Activated naive CD8-positive, alpha-beta T cell treated with anti-CD3 and anti-CD28 coated beads, Interleukin-2, amount 10 ng/mL, durations not matched to agents 7 days and 5 days (primary cell): Measurements from ENCODE around the gene SOCS6. TPM values are rescaled to one million over a fixed set of nuclear protein-coding genes. Genes with fewer than 3 reads are reported as not detected.
"Not testable (repeated sequence)": the region's sequence is repeated elsewhere in the genome, so short reads cannot be mapped to it uniquely, and the experiment has no call there.

Experiments
- ATAC-seq: fragments of 150-1000 bp; cut with Tn5 transposase; one replicate; pipeline ENCODE4 v1.10.0; 2021; ENCODE audit warnings: low read depth, moderate library complexity
- POLR2A ChIA-PET: fragments of 350-600 bp; sonication (Branson Sonifier 250); formaldehyde crosslinking; loops from one replicate; lab custom pipeline; 2021; ENCODE audit warnings: antibody characterized with exemption; lab: Charles Lee
- DNase-seq: peaks from one replicate; pipeline ENCODE4 v3.0.0; 2021
- H3K27ac Mint-ChIP-seq: one replicate; pipeline ENCODE4 v1.8.0; 2022; ENCODE audit warnings: mild to moderate bottlenecking, mixed read lengths
- H3K27me3 Mint-ChIP-seq: one replicate; pipeline ENCODE4 v1.8.0; 2022; ENCODE audit warnings: mild to moderate bottlenecking, moderate library complexity, mixed read lengths
- H3K36me3 Mint-ChIP-seq: one replicate; pipeline ENCODE4 v1.8.0; 2021; ENCODE audit warnings: mild to moderate bottlenecking, mixed read lengths
- H3K4me1 Mint-ChIP-seq: one replicate; pipeline ENCODE4 v1.8.0; 2021; ENCODE audit warnings: mixed read lengths
- H3K4me3 Mint-ChIP-seq: one replicate; pipeline ENCODE4 v1.8.0; 2022; ENCODE audit warnings: mild to moderate bottlenecking, moderate library complexity, mixed read lengths
- H3K9me3 Mint-ChIP-seq: one replicate; pipeline ENCODE4 v1.8.0; 2021; ENCODE audit warnings: mixed read lengths
- total RNA-seq, 2 experiments: library from RNA; stranded (reverse); gene quantifications; one replicate each; pipeline ENCODE4 v1.2.3, GENCODE V29; 2021

Gene SOCS6
- total RNA-seq, 2 experiments from 2014 or later = 1.8 to 1.9 TPM

DNA sequence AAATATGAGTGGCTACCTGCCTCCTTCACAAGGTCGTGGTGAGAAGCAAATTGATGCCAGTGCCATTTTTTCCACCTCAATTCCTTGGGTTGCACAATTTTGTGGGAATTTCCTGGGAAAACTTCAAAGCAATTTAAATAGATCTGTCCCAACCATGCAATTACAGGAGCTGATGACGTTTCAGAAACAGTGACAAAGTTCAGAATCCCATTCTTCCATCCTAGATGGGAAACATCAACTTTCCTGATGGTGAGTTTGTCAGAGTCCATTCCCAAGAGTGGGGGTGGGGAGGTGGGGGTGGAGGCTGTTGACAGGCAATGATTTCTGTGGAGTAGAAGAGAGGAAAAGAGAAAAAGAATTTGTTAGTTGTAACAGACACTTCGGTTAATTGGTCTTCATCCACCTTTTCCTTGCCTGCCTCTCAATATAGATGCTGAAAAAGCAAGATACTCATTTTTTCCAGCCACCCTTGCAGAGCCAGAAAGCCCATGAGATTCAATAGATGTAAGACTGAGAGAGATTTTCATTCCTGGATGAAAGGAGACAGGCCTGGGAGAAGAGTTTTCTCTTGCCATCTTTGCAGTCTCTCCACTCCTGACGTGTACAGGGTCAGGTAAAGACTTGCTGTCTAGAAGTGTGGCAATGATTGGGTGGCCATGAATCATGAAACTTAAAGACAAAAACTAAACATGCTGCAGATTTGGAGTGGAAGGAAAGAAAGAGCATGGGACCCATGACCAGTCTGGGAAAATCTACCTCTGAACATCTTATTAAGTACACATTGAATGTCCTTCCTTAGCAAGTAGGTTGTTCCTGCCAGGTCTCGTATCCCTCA is 47.3 kb downstream of the SOCS6 start:
- H3K4me3 Mint-ChIP-seq = no peak overlapping the region
- no peaks in the 10 kb centered on the region for H3K27me3 Mint-ChIP-seq
- H3K36me3 Mint-ChIP-seq = no peaks in the 10 kb centered on the region
- ATAC-seq = no peak
- no peak for DNase-seq
- H3K9me3 Mint-ChIP-seq = no peaks in the 10 kb centered on the region
- no peaks in the 10 kb centered on the region for H3K4me1 Mint-ChIP-seq
- POLR2A ChIA-PET = no interaction called here
- no peak overlapping the region for H3K27ac Mint-ChIP-seq

DNA sequence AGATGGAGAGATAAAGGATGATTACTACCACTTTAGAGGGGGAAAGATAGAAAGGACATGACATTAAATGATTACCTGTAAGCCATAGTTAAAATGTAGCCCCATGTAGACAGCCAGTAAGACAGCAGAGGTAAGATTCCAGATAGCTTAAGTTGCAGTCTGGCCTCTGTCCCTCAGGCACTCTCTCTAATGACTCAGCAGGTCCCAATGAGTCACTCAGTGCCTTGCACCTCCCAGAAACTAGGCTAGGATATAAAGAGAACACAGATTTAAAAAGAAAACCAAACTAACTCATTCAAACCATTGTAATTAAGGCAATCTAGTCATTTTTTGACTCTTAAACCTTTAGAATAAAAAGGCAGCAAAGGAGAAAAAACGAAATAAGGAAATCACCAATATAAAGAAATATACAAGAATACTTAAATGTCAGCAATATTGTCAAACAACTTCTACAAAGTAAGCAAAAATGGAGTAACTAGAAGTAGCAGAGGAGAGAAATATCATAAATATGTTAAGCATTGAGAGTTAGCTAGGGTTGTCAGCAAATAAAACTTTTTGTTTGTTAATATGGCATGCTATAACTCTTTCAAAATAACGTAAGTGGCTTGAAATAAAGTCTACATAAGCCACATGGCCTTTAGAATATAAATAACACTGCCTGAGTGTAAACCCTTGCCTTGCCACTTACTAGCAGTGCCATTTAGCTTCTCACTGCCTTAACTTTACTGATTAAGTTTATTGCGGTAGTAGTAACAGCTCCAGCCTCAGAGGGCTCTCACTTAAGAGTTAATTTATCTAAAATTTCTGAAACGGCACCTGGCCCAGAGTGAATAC is 48.5 kb downstream of the SOCS6 start:
- Mint-ChIP-seq H3K4me3 (no peak overlapping the region), H3K27ac (no peak overlapping the region), H3K36me3 (no peaks in the 10 kb centered on the region), H3K27me3 (no peaks in the 10 kb centered on the region), H3K9me3 (no peaks in the 10 kb centered on the region), H3K4me1 (no peaks in the 10 kb centered on the region)
- DNase-seq (no peak), ATAC-seq (no peak)
- POLR2A ChIA-PET = no interaction called here

DNA sequence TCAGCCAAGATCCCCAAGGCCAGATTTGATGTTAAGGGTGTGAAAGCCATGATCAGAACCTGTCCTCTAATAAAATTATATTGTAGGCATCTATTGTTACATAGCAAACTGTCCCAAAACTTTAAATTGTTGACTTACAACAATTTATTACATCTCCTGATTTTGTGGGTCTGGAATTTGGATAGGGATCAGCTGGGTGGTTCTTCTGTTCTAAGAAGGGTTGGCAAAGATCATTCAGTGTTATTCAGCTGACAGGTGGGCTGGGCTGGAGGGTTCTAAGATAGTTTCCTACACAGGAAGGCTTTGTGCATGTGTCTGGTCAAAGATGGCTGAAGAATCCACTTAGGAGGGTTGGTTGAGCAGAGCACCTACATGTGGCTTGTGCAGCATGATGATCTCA is 50.0 kb downstream of the SOCS6 start:
- no peaks in the 10 kb centered on the region for H3K9me3 Mint-ChIP-seq
- POLR2A ChIA-PET = no interaction called here
- H3K4me3 Mint-ChIP-seq = no peak overlapping the region
- DNase-seq (no peak), ATAC-seq (no peak)
- no peak overlapping the region for H3K27ac Mint-ChIP-seq
- H3K36me3 Mint-ChIP-seq = no peaks in the 10 kb centered on the region
- H3K4me1 Mint-ChIP-seq = no peaks in the 10 kb centered on the region
- H3K27me3 Mint-ChIP-seq = no peaks in the 10 kb centered on the region

DNA sequence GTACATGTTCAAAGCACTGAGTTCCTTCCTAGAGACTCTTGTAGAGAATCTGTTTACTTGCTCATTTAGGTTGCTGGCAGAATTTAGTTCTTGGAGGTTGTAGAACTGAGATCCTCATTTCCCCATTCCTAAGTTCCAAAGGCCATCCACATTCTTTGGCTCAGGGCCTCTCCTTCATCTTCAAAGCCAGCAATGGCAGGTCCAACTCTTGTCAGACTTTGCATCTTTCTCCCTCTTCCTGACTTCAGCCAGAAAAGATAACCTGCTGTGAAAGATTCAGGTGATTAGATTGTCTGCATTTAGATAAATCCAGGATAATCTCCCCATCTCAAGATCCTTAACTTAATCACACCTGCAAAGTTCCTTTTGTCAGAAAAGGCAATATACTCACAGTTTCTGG is 51.1 kb downstream of the SOCS6 start:
- H3K36me3 Mint-ChIP-seq = no peaks in the 10 kb centered on the region
- POLR2A ChIA-PET = no interaction called here
- no peaks in the 10 kb centered on the region for H3K4me1 Mint-ChIP-seq
- H3K27me3 Mint-ChIP-seq = no peaks in the 10 kb centered on the region
- no peak for DNase-seq
- ATAC-seq = no peak
- H3K27ac Mint-ChIP-seq = no peak overlapping the region
- no peak overlapping the region for H3K4me3 Mint-ChIP-seq
- no peaks in the 10 kb centered on the region for H3K9me3 Mint-ChIP-seq

DNA sequence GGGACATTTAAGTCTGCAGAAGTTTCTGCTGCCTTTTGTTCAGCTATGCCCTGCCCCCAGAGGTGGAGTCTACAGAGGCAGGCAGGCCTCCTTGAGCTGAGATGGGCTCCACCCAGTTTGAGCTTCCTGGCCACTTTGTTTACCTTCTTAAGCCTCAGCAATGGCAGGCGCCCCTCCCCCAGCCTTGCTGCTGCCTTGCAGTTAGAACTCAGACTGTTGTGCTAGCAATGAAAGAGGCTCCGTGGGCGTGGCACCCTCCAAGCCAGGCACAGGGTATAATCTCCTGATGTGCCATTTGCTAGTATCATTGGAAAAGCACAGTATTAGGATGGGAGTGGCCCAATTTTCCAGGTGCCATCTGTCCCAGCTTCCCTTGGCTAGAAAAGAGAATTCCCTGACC is 59.6 kb downstream of the SOCS6 start:
- H3K4me3 Mint-ChIP-seq, H3K27ac Mint-ChIP-seq, DNase-seq, ATAC-seq, H3K4me1 Mint-ChIP-seq, H3K9me3 Mint-ChIP-seq, H3K27me3 Mint-ChIP-seq, POLR2A ChIA-PET, H3K36me3 Mint-ChIP-seq: not testable (repeated sequence)

DNA sequence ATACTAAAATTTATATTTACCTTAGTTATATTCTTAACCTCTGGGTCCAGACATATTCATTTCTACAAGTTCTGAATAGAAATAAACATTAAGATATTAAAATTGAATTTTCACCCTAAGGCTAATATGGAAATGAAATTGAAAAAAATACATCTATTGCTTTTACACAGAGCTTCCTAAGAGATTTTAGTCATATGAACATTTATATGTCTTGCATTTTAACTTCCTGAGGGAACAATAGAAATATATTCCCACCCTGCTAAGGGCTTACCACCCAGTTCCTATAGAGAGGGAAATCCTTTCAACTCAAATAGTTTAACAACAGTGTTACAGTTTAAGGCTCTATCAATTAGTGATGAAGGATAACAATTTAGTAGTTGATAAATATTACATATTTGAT is 60.5 kb downstream of the SOCS6 start:
- POLR2A ChIA-PET = no interaction called here

DNA sequence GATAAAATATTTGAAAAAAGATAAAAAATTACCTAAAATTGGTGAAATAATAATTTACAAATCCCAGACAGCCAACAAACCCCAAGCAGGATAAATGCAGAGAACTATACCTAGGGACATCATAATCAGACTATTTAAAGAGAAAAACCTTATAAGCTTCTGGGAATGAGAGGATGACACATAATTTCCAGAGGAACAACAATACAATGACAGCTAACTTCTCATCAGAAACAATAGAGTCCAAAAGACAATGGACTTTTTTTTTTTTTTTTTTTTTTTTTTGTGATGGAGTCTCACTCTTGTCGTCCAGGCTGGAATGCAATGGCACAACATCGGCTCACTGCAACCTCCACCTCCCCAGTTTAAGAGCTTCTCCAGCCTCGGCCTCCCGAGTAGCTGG is 65.2 kb downstream of the SOCS6 start:
- Mint-ChIP-seq H3K4me3 (no peak overlapping the region), H3K9me3 (peaks cover 2% of the 10 kb centered on the region), H3K27me3 (no peaks in the 10 kb centered on the region), H3K27ac (no peak overlapping the region), H3K36me3 (no peaks in the 10 kb centered on the region), H3K4me1 (no peaks in the 10 kb centered on the region)
- POLR2A ChIA-PET = no interaction called here
- DNase-seq (no peak), ATAC-seq (no peak)

More for the DNA sequence above, 60.5 kb downstream of the SOCS6 start:
- peaks cover 2% of the 10 kb centered on the region for H3K9me3 Mint-ChIP-seq
- H3K27ac Mint-ChIP-seq = no peak overlapping the region
- DNase-seq (no peak), ATAC-seq (no peak)
- H3K36me3 Mint-ChIP-seq = no peaks in the 10 kb centered on the region
- no peak overlapping the region for H3K4me3 Mint-ChIP-seq
- H3K4me1 Mint-ChIP-seq = no peaks in the 10 kb centered on the region
- H3K27me3 Mint-ChIP-seq = no peaks in the 10 kb centered on the region

DNA sequence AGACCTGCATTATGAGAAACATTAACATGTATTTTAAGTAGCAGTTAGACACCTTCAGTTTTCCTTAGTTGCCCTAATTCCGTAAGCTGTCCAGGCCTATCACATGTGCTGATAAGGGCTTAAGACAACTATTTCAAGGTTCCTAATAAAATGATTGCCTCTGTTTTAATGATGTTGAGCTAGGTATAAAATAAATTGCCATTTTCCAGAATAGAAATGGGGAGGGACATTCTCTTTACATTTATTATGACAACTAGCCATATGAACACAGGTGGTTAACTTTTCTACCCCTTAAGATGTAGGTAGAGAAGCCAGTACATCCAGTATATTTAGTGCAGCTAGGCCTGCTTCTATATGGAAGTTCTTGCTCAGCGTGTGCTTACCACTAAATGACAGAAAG is 65.9 kb downstream of the SOCS6 start:
- DNase-seq (no peak), ATAC-seq (no peak)
- Mint-ChIP-seq H3K9me3 (peaks cover 2% of the 10 kb centered on the region), H3K27me3 (no peaks in the 10 kb centered on the region), H3K4me3 (no peak overlapping the region), H3K36me3 (no peaks in the 10 kb centered on the region), H3K4me1 (no peaks in the 10 kb centered on the region), H3K27ac (no peak overlapping the region)
- POLR2A ChIA-PET = no interaction called here

DNA sequence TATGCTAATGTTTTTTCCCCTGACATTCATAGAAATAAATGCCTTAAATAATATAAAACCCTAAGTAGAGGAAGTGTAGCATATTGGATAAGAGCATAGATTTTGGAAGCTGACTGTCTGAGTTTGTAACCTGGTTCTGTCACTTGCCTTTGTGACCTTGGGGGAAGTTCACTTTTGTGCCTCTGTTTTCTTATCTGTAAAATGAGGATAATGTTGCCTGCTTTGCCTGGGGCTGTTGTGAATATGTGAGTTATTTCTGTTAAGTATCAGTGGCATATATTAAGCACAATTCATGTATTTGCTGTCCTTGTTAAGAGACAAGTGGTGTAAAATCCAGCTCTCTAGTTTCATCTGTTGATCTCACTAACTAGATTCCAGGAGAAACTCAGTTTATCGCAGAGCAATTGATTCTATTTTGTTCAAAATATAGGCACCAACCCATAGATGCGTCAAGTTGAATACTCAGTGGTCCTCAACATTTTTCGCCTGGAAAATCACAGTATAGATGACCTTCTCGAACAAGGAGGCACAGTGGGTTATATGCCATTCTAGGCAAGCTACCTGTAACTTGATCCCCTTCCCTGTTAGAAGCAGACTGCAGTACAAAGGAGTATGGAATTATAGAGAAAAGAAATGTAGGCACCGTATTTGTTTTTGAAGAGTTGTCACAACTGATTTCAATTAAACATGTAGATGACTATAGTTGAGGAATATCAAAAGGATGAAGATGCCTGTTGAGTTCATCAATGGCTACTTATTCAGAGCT is 67.0 kb downstream of the SOCS6 start:
- Mint-ChIP-seq H3K36me3 (no peaks in the 10 kb centered on the region), H3K4me3 (no peak overlapping the region), H3K27ac (no peak overlapping the region), H3K9me3 (peaks cover 2% of the 10 kb centered on the region), H3K4me1 (no peaks in the 10 kb centered on the region), H3K27me3 (no peaks in the 10 kb centered on the region)
- POLR2A ChIA-PET = no interaction called here
- DNase-seq (no peak), ATAC-seq (no peak)

DNA sequence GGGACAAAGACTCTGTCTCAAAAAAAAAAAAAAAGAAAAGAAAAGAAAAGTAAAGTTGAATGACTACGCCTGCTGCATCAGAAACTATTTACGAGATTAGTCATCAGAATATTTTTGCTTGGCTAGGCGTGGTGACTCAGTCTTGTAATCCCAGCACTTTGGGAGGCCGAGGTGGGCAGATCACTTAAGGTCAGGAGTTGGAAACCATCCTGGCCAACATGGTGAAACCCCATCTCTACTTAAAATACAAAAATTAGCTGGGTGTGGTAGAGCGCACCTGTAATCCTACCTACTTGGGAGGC is 69.2 kb downstream of the SOCS6 start:
- H3K27me3 Mint-ChIP-seq, H3K36me3 Mint-ChIP-seq, H3K4me3 Mint-ChIP-seq, H3K4me1 Mint-ChIP-seq, H3K27ac Mint-ChIP-seq, POLR2A ChIA-PET, DNase-seq, H3K9me3 Mint-ChIP-seq, ATAC-seq: not testable (repeated sequence)

DNA sequence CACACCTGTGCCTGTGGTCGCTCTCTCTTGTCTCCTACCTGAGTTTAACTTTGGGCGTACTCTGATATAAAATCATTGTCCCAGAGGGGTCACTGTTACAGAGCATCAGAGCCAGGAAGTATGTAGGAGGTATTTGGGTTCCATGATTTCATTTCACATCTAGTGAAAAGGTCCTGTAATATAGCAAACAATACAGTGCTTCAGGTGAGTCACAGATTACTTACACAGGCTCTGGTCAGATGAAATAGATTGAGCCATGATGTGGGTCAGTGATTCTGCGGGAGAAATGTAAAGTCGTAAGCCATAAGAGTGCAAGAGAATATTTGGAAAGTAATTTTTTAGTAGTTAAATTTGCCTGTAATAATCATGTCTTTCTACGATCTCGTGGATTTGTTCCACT is 70.2 kb downstream of the SOCS6 start:
- H3K27ac Mint-ChIP-seq = no peak overlapping the region
- no peaks in the 10 kb centered on the region for H3K27me3 Mint-ChIP-seq
- ATAC-seq (no peak), DNase-seq (no peak)
- no peaks in the 10 kb centered on the region for H3K9me3 Mint-ChIP-seq
- H3K4me1 Mint-ChIP-seq = no peaks in the 10 kb centered on the region
- H3K36me3 Mint-ChIP-seq = no peaks in the 10 kb centered on the region
- POLR2A ChIA-PET = no interaction called here
- no peak overlapping the region for H3K4me3 Mint-ChIP-seq

DNA sequence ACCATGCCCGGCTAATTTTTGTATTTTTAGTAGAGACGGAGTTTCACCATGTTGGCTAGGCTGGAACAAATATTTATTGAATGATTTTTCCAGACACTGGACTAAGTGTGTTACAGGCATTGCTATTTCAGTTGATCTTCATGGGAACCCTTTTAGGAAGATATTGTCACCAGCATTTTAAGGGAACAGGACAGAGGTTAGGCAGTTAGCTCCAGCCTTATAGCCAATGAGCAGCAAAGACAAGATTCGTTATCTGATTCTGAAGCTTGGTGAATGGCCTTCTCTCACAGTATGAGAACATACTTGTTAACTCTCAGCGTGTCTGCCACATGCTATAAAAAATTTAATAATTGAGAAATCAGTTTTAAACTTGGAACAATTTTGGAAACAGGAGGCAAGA is 73.4 kb downstream of the SOCS6 start:
- Mint-ChIP-seq H3K4me1 (no peaks in the 10 kb centered on the region), H3K27ac (no peak overlapping the region), H3K9me3 (no peaks in the 10 kb centered on the region), H3K4me3 (no peak overlapping the region), H3K27me3 (no peaks in the 10 kb centered on the region), H3K36me3 (no peaks in the 10 kb centered on the region)
- no peak for ATAC-seq
- no peak for DNase-seq
- POLR2A ChIA-PET = no interaction called here

DNA sequence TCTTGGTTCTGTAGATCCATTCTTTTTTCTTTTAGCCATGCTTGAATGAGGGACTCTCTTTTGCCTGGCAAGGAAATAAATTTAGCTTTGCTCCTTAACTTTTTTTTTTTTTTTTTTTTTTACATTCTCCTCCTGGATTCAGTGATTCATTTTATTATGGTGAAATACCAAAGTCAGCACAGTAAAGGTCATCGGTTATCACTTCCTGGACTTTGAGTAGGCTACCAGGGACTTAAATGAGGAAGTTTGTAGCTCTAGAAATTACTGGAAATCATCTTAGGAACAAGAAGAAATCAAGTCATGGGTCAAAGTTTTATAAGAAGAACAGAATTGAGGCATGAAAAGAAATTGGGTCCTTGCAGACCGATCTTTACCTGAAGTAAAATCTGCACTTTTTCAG is 75.0 kb downstream of the SOCS6 start:
- Mint-ChIP-seq H3K27ac (no peak overlapping the region), H3K36me3 (no peaks in the 10 kb centered on the region), H3K9me3 (no peaks in the 10 kb centered on the region), H3K4me1 (no peaks in the 10 kb centered on the region), H3K4me3 (no peak overlapping the region), H3K27me3 (peaks cover 5% of the 10 kb centered on the region)
- ATAC-seq (no peak), DNase-seq (no peak)
- POLR2A ChIA-PET = no interaction called here
